GM13976 (cell line): ENCODE measurements around the gene SOX9.

Experiments used
- DNase-seq: peaks from one replicate; pipeline ENCODE4 v3.0.0; 2012; ENCODE audit warnings: low spot score
- CTCF ChIP-seq: IDR thresholded peaks from 2 replicates; pipeline ENCODE4 v1.5.1; 2012; ENCODE audit warnings: borderline replicate concordance, mild to moderate bottlenecking; ENCODE audit not compliant: insufficient read depth; ENCODE audit errors: extremely low read depth, missing control alignments, control extremely low read depth
- in situ Hi-C: fragments of 300-500 bp; cut with MboI; formaldehyde crosslinking; loops from one replicate; pipeline ENCODE4 v1.12.0; 2022; ENCODE audit warnings: low sequenced_read_pairs, mixed read lengths, inconsistent platforms; ENCODE audit not compliant: unreplicated experiment

SOX9 gene

GRCh38 chr17:72124438-72124775 lies 3.6 kb downstream of the SOX9 start:
- no peak for TF ChIP-seq CTCF
- DNase-seq: no peak
- in situ Hi-C loops: loop anchor here (25.0 kb wide), 2 partner anchors 413 to 637 kb away; no protein-coding TSS in a partner anchor

- DNase-seq: no peak
- TF ChIP-seq CTCF: no peak
- in situ Hi-C loops: no loop called here
Observed at GRCh38 chr17:72125226-72125651, 4.4 kb downstream of the SOX9 start.

- in situ Hi-C loops: no loop called here
- no peak for TF ChIP-seq CTCF
- no peak for DNase-seq
Observed at GRCh38 chr17:72125742-72126141, 4.9 kb downstream of the SOX9 start.

GRCh38 chr17:72126575-72127486 lies 6.0 kb downstream of the SOX9 start:
- in situ Hi-C loops: no loop called here
- TF ChIP-seq CTCF: no peak
- DNase-seq: no peak

GRCh38 chr17:72128039-72128438 lies 7.2 kb downstream of the SOX9 start:
- in situ Hi-C loops: no loop called here
- DNase-seq: no peak
- TF ChIP-seq CTCF: no peak

GRCh38 chr17:72134608-72135394 lies 14.0 kb downstream of the SOX9 start:
- in situ Hi-C loops: no loop called here
- no peak for TF ChIP-seq CTCF
- DNase-seq: no peak
